ENCODE data around the gene PRKCG. TPM values are rescaled to one million over a fixed set of nuclear protein-coding genes. Genes with fewer than 3 reads are reported as not detected.

PRKCG gene
- total RNA-seq, 4 donors from 2014 or later = not detected

DNA sequence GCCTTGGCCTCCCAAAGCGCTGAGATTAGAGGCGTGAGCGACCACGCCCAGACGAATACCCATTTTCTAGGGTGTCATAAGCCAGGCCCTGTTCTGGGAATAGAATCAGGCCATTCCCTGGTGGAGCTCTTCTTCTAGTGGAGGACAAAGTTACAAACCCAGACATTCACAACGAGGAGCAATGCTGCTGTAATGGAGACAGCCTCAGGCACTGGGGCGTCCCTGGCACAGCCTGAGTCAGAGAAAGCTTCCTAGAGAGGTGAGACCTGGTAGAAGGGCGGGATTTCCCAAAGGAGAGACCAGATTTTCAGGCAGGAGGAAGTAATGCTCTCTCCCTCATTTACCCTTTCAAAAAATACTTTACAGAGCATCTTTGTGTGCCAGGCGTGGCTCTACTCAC is 12.7 kb downstream of the PRKCG start:
- no peaks in the 10 kb centered on the region for H3K36me3 ChIP-seq
- DNase-seq = no peak
- peaks cover 0 to 5% (median 0%) of the 10 kb centered on the region in 3 donors for H3K4me1 ChIP-seq
- 28 to 65% methylated on average over 2 to 9 of the region's 9 CpGs for WGBS, 2 donors
- H3K4me3 ChIP-seq = no peak overlapping the region
- TF ChIP-seq, protein P1, sequence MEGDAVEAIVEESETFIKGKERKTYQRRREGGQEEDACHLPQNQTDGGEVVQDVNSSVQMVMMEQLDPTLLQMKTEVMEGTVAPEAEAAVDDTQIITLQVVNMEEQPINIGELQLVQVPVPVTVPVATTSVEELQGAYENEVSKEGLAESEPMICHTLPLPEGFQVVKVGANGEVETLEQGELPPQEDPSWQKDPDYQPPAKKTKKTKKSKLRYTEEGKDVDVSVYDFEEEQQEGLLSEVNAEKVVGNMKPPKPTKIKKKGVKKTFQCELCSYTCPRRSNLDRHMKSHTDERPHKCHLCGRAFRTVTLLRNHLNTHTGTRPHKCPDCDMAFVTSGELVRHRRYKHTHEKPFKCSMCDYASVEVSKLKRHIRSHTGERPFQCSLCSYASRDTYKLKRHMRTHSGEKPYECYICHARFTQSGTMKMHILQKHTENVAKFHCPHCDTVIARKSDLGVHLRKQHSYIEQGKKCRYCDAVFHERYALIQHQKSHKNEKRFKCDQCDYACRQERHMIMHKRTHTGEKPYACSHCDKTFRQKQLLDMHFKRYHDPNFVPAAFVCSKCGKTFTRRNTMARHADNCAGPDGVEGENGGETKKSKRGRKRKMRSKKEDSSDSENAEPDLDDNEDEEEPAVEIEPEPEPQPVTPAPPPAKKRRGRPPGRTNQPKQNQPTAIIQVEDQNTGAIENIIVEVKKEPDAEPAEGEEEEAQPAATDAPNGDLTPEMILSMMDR (IDR thresholded peaks at IDR 0.05) = no peak
- TF ChIP-seq POLR2A (IDR thresholded peaks at IDR 0.05) = no peak
- no peak overlapping the region for H3K27ac ChIP-seq
- peaks cover 0 to 96% (median 0%) of the 10 kb centered on the region in 4 donors for H3K27me3 ChIP-seq
- intact Hi-C loops (cut with DNase I) = no loop called here
- peaks cover 0 to 4% (median 0%) of the 10 kb centered on the region in 3 donors for H3K9me3 ChIP-seq

DNA sequence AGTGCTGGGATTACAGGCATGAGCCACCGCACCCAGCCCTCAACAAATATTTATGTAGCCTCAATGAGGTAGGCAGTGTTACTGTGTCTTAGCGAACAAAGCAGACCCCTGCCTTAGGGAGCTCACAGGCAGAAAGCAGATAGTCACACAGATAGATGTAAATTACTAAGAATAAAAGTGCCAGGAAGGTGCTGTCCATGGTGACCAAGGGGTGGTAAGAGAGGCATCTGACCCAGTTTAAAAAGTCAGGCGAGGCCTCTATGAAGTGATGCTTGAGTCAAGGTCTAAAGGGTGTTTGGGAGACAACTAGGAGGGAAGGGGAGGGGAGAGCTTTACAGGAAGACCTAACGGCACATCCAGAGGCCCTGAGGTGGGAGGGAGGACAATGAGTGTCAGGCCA is 14.7 kb downstream of the PRKCG start:
- WGBS, 2 donors = 30 to 35% methylated on average over 2 to 4 of the region's 4 CpGs
- Histone ChIP-seq H3K9me3 (no peaks in the 10 kb centered on the region), H3K4me3 (no peak overlapping the region), H3K36me3 (no peaks in the 10 kb centered on the region), H3K4me1 (no peaks in the 10 kb centered on the region), H3K27me3 (peaks cover 0 to 90% (median 0%) of the 10 kb centered on the region in 4 donors), H3K27ac (no peak overlapping the region)
- TF ChIP-seq POLR2A (IDR thresholded peaks at IDR 0.05) = no peak
- TF ChIP-seq, protein P1 (IDR thresholded peaks at IDR 0.05) = no peak
- intact Hi-C loops (cut with DNase I) = no loop called here
- no peak for DNase-seq

DNA sequence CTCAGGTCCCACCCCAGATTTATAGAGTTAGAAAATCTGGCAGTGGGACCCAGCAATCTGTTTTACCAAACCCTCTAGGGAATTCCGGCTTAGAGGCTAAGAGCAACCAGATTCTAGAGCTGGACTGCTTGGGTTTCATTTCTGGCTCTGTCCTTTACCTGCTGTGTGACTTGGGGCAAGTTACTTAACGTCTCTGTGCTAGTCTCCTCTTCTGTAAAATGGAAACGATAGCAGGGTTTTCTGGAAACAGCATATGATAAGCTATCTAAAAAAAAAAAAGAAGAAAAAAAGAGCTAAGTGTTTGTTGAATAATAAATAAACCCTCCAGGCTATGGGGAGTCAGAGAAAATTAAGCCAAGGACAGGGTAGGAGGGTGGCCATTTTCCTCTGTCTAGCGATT is 15.5 kb downstream of the PRKCG start:
- intact Hi-C loops (cut with DNase I) = no loop called here
- Histone ChIP-seq H3K4me3 (no peak overlapping the region), H3K9me3 (no peaks in the 10 kb centered on the region), H3K4me1 (no peaks in the 10 kb centered on the region), H3K36me3 (no peaks in the 10 kb centered on the region), H3K27ac (no peak overlapping the region), H3K27me3 (peaks cover 0 to 82% (median 0%) of the 10 kb centered on the region in 4 donors)
- DNase-seq = no peak
- TF ChIP-seq, protein P1 (IDR thresholded peaks at IDR 0.05) = no peak
- TF ChIP-seq POLR2A (IDR thresholded peaks at IDR 0.05) = no peak
- 42 to 49% methylated on average over 3 to 4 of the region's 4 CpGs for WGBS, 2 donors

DNA sequence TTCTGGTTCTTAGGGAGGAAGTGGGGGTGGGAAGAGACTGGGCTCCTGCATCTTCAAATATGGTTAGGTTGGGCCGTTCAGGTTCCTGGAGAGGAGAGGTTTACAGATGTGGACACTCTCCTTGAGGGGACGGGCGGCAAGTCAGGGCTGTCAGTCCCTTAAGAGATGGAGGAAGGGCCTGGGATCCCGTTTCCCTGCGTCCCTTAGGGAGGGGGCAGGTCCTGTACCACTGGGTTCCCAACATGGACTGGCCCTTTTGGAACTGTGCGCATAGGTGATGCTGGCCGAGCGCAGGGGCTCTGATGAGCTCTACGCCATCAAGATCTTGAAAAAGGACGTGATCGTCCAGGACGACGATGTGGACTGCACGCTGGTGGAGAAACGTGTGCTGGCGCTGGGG is 16.2 kb downstream of the PRKCG start:
- Histone ChIP-seq H3K27ac (no peak overlapping the region), H3K9me3 (no peaks in the 10 kb centered on the region), H3K27me3 (peaks cover 0 to 75% (median 0%) of the 10 kb centered on the region in 4 donors), H3K4me3 (no peak overlapping the region), H3K36me3 (no peaks in the 10 kb centered on the region), H3K4me1 (no peaks in the 10 kb centered on the region)
- DNase-seq = no peak
- WGBS, 2 donors = 10 to 14% methylated on average over 8 to 12 of the region's 16 CpGs
- TF ChIP-seq, protein P1 (IDR thresholded peaks at IDR 0.05) = no peak
- no peak for TF ChIP-seq POLR2A (IDR thresholded peaks at IDR 0.05)
- intact Hi-C loops (cut with DNase I) = no loop called here

DNA sequence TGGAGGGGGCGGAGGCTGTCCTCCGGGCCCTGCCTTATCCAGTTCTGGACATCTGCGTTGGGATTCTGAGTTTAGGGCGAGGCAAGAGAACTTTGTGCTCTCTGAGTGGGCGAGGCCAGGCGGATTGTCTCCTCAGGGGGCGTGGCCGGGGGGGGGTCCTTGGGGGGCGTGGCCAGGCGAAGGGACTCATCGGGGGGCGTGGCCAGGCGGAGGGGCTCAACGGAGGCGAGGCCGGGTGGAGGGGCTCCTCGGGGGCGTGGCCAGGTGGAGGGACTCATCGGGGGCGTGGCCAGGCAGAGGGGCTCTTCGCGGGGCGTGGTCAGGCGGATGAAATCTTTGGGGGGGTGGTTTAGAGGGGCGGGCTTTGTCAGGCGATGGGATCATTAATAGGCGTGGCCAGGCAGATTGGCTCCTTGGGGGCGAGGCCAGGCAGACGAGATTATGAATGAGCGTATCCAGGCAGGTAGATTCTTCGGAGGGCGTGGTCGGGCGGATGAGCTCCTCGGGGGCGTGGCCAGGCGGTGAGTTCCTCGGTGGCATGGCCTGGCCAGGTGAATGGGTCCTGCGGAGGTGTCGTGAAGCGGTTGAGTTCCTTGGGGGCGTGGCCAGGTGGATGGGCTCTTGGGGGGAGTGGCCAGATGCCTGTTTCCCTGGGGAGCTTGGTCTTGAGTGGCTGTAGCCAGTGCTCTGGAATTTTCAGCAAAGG is 16.8 kb downstream of the PRKCG start:
- 10 to 17% methylated on average over 2 to 19 of the region's 42 CpGs for whole genome bisulfite sequencing, 2 donors
- Histone ChIP-seq H3K4me1 (no peaks in the 10 kb centered on the region), H3K9me3 (no peaks in the 10 kb centered on the region), H3K4me3 (no peak overlapping the region), H3K27me3 (peaks cover 0 to 73% (median 0%) of the 10 kb centered on the region in 4 donors), H3K27ac (no peak overlapping the region), H3K36me3 (no peaks in the 10 kb centered on the region)
- intact Hi-C loops (cut with DNase I) = no loop called here
- no peak for DNase-seq
- TF ChIP-seq, protein P1 (IDR thresholded peaks at IDR 0.05) = no peak
- no peak for TF ChIP-seq POLR2A (IDR thresholded peaks at IDR 0.05)

Measured in esophagus squamous epithelium (tissue), 5 donors.